ENCODE measurements around the gene THTPA. TPM values are rescaled to one million over a fixed set of nuclear protein-coding genes. Genes with fewer than 3 reads are reported as not detected.

THTPA gene
- total RNA-seq, 1 experiment from 2014 or later, result 20.0 TPM

DNA sequence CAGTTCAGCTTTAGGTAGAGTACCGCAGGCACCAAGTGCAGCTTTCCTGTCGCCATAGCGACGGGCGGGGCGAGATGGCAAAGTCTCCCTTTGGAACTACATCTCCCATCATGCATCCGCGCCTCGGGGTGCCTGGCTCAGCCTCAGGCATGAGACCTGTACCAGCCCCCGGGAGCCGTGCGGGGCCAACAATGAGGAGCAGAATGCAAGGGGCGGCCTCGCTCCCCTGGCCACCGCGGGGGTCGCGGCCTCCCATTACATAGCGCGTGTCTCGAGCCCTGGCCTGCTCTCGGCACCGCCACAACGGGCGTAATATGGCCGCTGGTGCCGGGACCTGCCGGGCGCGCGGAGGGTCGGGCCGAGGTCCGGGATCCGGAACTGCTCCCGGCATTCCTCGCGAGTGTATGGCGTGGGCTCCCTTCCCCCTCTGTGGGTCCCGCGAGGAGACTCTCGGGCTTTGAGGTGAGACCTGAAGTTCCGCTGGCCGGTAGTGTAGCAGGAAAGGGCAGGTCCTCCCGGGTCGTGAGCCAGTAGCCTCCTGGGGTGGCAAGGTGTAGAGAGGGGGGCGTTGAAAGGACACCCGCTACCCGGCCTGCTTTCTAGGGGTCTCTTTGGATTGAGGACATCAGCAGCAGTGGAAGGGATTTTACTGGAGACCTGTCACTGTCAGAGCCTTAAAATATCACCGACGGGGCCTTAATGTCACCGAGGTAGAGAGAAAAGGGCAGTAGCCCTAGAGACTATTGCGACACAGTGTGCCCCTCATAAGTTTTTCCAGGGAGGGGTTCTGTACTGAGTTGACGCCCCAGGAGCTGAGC lies at the start of gene THTPA (continued):
- TF ChIP-seq ZNF281 (CRISPR knock-in tag; IDR thresholded peaks at IDR 0.05) (no peak), SOX15 (CRISPR knock-in tag; IDR thresholded peaks at IDR 0.05) (no peak), RORB (CRISPR knock-in tag; IDR thresholded peaks at IDR 0.05) (no peak), FOXP1 (CRISPR knock-in tag; IDR thresholded peaks at IDR 0.05; ENCODE audit: borderline replicate concordance) (peak; percentile 77; the same call in 1 of the 2 replicates), ELF4 (CRISPR knock-in tag; IDR thresholded peaks at IDR 0.05; ENCODE audit: low read depth) (no peak), JUN (CRISPR knock-in tag; IDR thresholded peaks at IDR 0.05) (no peak), ETV6 (CRISPR knock-in tag; IDR thresholded peaks at IDR 0.05) (peak; percentile 62), GRHL2 (CRISPR knock-in tag; IDR thresholded peaks at IDR 0.05; ENCODE audit: insufficient replicate concordance, severe bottlenecking) (no peak), NR3C1 (CRISPR knock-in tag; conservative IDR thresholded peaks at IDR 0.05; ENCODE audit: low read depth) (no peak), ZBTB21 (CRISPR knock-in tag; IDR thresholded peaks at IDR 0.05; ENCODE audit: borderline replicate concordance) (no peak; the same call in 1 of the 2 replicates), ZNF317 (CRISPR knock-in tag; IDR thresholded peaks at IDR 0.05; ENCODE audit: borderline replicate concordance, low read depth) (0 out of 2 replicates have a peak, but pooled peaks have one; percentile 8), PRRX2 (CRISPR knock-in tag; IDR thresholded peaks at IDR 0.05) (no peak), TCF7 (CRISPR knock-in tag; IDR thresholded peaks at IDR 0.05; ENCODE audit: low read depth) (0 out of 2 replicates have a peak, but pooled peaks have one; percentile 31), USF1 (CRISPR knock-in tag; IDR thresholded peaks at IDR 0.05) (no peak), ZNF671 (CRISPR knock-in tag; IDR thresholded peaks at IDR 0.05) (no peak), NFYB (CRISPR knock-in tag; conservative IDR thresholded peaks at IDR 0.05; ENCODE audit: low read depth) (no peak), GTF2I (CRISPR knock-in tag; conservative IDR thresholded peaks at IDR 0.05) (no peak), ZNF232 (CRISPR knock-in tag; IDR thresholded peaks at IDR 0.05) (no peak), RELA (CRISPR knock-in tag; IDR thresholded peaks at IDR 0.05; ENCODE audit: borderline replicate concordance) (no peak), CREB1 (CRISPR knock-in tag; IDR thresholded peaks at IDR 0.05) (no peak), ZNF532 (CRISPR knock-in tag; IDR thresholded peaks at IDR 0.05; ENCODE audit: borderline replicate concordance) (no peak), ZBTB43 (CRISPR knock-in tag; IDR thresholded peaks at IDR 0.05) (peak; percentile 83), FOXK1 (CRISPR knock-in tag; IDR thresholded peaks at IDR 0.05) (peak; percentile 80)
- TF ChIP-seq, protein P1, sequence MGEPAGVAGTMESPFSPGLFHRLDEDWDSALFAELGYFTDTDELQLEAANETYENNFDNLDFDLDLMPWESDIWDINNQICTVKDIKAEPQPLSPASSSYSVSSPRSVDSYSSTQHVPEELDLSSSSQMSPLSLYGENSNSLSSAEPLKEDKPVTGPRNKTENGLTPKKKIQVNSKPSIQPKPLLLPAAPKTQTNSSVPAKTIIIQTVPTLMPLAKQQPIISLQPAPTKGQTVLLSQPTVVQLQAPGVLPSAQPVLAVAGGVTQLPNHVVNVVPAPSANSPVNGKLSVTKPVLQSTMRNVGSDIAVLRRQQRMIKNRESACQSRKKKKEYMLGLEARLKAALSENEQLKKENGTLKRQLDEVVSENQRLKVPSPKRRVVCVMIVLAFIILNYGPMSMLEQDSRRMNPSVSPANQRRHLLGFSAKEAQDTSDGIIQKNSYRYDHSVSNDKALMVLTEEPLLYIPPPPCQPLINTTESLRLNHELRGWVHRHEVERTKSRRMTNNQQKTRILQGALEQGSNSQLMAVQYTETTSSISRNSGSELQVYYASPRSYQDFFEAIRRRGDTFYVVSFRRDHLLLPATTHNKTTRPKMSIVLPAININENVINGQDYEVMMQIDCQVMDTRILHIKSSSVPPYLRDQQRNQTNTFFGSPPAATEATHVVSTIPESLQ (CRISPR knock-in tag; IDR thresholded peaks at IDR 0.05), result no peak
- TF ChIP-seq, protein P2, sequence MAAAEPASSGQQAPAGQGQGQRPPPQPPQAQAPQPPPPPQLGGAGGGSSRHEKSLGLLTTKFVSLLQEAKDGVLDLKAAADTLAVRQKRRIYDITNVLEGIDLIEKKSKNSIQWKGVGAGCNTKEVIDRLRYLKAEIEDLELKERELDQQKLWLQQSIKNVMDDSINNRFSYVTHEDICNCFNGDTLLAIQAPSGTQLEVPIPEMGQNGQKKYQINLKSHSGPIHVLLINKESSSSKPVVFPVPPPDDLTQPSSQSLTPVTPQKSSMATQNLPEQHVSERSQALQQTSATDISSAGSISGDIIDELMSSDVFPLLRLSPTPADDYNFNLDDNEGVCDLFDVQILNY (CRISPR knock-in tag; IDR thresholded peaks at IDR 0.05), result peak; percentile 90; the same call in 1 of the 2 replicates
- TF ChIP-seq, protein P3, sequence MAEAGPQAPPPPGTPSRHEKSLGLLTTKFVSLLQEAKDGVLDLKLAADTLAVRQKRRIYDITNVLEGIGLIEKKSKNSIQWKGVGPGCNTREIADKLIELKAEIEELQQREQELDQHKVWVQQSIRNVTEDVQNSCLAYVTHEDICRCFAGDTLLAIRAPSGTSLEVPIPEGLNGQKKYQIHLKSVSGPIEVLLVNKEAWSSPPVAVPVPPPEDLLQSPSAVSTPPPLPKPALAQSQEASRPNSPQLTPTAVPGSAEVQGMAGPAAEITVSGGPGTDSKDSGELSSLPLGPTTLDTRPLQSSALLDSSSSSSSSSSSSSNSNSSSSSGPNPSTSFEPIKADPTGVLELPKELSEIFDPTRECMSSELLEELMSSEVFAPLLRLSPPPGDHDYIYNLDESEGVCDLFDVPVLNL (CRISPR knock-in tag; IDR thresholded peaks at IDR 0.05; ENCODE audit: borderline replicate concordance, low read depth), result peak; percentile 52; the same call in 1 of the 2 replicates
